Suprapubic skin (tissue), 4 donors: ENCODE results near the gene ENTREP1. TPM values are rescaled to one million over a fixed set of nuclear protein-coding genes. Genes with fewer than 3 reads are reported as not detected.
A peak's percentile ranks its signal among the peaks of the same experiment; 100 is the strongest.

Experiments used
- DNase-seq, 2 donors: peaks; one replicate each; pipeline ENCODE4 v3.0.0-alpha.2; 2019; ENCODE audit warnings: low spot score in 2 of 2
- H3K27ac ChIP-seq: fragments of 200-600 bp; sonication (generic); one replicate; pipeline ENCODE4 v1.5.1; 2019
- H3K27me3 ChIP-seq: fragments of 200-600 bp; sonication (generic); one replicate; pipeline ENCODE4 v1.5.1; 2019
- H3K36me3 ChIP-seq: fragments of 200-600 bp; sonication (generic); one replicate; pipeline ENCODE4 v1.5.1; 2019
- H3K4me1 ChIP-seq: fragments of 200-600 bp; sonication (generic); one replicate; pipeline ENCODE4 v1.5.1; 2019
- H3K4me3 ChIP-seq: fragments of 200-600 bp; sonication (generic); one replicate; pipeline ENCODE4 v1.5.1; 2019; ENCODE audit warnings: mild to moderate bottlenecking
- H3K9me3 ChIP-seq: fragments of 200-600 bp; sonication (generic); one replicate; pipeline ENCODE4 v1.5.1; 2019
- EP300 ChIP-seq: sonication (generic); formaldehyde crosslinking; IDR thresholded peaks from one replicate; pipeline ENCODE4 v1.6.1; 2017; ENCODE audit warnings: antibody characterized with exemption
- POLR2A ChIP-seq, 2 donors: fragments of 450-650 bp; IDR thresholded peaks; one replicate each; pipeline ENCODE4 v1.6.1; 2017; ENCODE audit warnings: antibody characterized with exemption in 2 of 2, mild to moderate bottlenecking in 2 of 2, moderate library complexity in 2 of 2
- POLR2AphosphoS5 ChIP-seq, 3 donors: sonication (generic); formaldehyde crosslinking; IDR thresholded peaks; one replicate each; pipeline ENCODE4 v1.6.1; 2017; ENCODE audit warnings: antibody characterized with exemption in 3 of 3
- WGBS: methylation state at CpG from one replicate; pipeline ENCODE4 v1.1.5; 2018; 5-methylcytosine and 5-hydroxymethylcytosine counted together
- total RNA-seq, 4 donors: library from RNA; depleted of rRNA; stranded (reverse); fragments of >200 nt; gene quantifications; one replicate each; pipeline ENCODE4 v1.1.0, GENCODE V29; 2016
- TF ChIP-seq, protein P1 (sequence below), 2 donors: fragments of 200-600 bp in 1 of 2; fragments of 450-650 bp in 1 of 2; sonication (generic) in 1 of 2; IDR thresholded peaks; one replicate each; pipeline ENCODE4 v1.5.1; 2016 to 2019; ENCODE audit warnings: antibody characterized with exemption in 2 of 2, mild to moderate bottlenecking in 1 of 2, moderate library complexity in 1 of 2

Gene ENTREP1
- total RNA-seq, 4 donors from 2014 or later: 8.6 to 49.2 (median 17.8) TPM

GRCh38 chr9:69429281-69429680 is 104.3 kb downstream of the ENTREP1 start:
- no peaks in the 10 kb centered on the region for H3K9me3 ChIP-seq
- peaks cover 3% of the 10 kb centered on the region for H3K36me3 ChIP-seq
- DNase-seq: peak in 1 of 2 donors; percentile 64
- no peaks in the 10 kb centered on the region for H3K4me1 ChIP-seq
- H3K4me3 ChIP-seq: no peak overlapping the region
- 77% methylated on average over 6 of the region's 6 CpGs for WGBS
- H3K27me3 ChIP-seq: no peaks in the 10 kb centered on the region
- no peak overlapping the region for H3K27ac ChIP-seq
- TF ChIP-seq EP300: no peak
- TF ChIP-seq POLR2AphosphoS5 (IDR thresholded peaks at IDR 0.05): no peak
- TF ChIP-seq, protein P1, sequence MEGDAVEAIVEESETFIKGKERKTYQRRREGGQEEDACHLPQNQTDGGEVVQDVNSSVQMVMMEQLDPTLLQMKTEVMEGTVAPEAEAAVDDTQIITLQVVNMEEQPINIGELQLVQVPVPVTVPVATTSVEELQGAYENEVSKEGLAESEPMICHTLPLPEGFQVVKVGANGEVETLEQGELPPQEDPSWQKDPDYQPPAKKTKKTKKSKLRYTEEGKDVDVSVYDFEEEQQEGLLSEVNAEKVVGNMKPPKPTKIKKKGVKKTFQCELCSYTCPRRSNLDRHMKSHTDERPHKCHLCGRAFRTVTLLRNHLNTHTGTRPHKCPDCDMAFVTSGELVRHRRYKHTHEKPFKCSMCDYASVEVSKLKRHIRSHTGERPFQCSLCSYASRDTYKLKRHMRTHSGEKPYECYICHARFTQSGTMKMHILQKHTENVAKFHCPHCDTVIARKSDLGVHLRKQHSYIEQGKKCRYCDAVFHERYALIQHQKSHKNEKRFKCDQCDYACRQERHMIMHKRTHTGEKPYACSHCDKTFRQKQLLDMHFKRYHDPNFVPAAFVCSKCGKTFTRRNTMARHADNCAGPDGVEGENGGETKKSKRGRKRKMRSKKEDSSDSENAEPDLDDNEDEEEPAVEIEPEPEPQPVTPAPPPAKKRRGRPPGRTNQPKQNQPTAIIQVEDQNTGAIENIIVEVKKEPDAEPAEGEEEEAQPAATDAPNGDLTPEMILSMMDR (IDR thresholded peaks at IDR 0.05): no peak
- TF ChIP-seq POLR2A (IDR thresholded peaks at IDR 0.05): no peak

GRCh38 chr9:69430206-69430605 is 105.2 kb downstream of the ENTREP1 start:
- H3K36me3 ChIP-seq: peaks cover 3% of the 10 kb centered on the region

DNA sequence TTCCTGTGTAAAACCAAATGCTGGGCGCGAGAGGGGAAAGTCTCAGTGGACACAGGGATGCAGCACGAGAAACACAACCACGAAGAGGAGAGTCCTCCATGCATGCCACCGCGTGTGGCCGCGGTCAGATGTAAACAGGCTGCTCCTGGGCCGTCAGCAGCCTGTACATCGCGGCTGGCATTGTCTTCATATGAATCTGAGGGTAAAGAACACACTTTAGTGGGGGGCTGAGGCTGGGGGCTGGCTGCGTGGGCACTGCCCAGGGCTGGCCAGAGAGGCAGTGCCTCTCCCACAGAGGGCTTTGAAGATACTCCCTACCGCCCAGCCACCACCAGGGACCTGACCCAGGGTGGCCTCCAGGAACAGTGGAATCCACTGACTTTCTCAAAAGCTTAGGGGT is 106.2 kb downstream of the ENTREP1 start:
- peaks cover 3% of the 10 kb centered on the region for H3K36me3 ChIP-seq
- H3K4me3 ChIP-seq: no peak overlapping the region
- TF ChIP-seq EP300: no peak
- TF ChIP-seq POLR2AphosphoS5 (IDR thresholded peaks at IDR 0.05): no peak
- TF ChIP-seq, protein P1 (IDR thresholded peaks at IDR 0.05): no peak
- no peak for TF ChIP-seq POLR2A (IDR thresholded peaks at IDR 0.05)
- H3K27ac ChIP-seq: no peak overlapping the region
- no peaks in the 10 kb centered on the region for H3K9me3 ChIP-seq
- no peaks in the 10 kb centered on the region for H3K4me1 ChIP-seq
- H3K27me3 ChIP-seq: no peaks in the 10 kb centered on the region
- 89% methylated on average over 12 of the region's 13 CpGs for WGBS
- peak; percentile 26 to 37 for DNase-seq

More at GRCh38 chr9:69430206-69430605, 105.2 kb downstream of the ENTREP1 start:
- H3K4me3 ChIP-seq: no peak overlapping the region
- H3K4me1 ChIP-seq: no peaks in the 10 kb centered on the region
- no peaks in the 10 kb centered on the region for H3K27me3 ChIP-seq
- peak in 1 of 2 donors; percentile 58 for DNase-seq
- no peak overlapping the region for H3K27ac ChIP-seq
- no peaks in the 10 kb centered on the region for H3K9me3 ChIP-seq
- TF ChIP-seq EP300 (no peak), POLR2A (IDR thresholded peaks at IDR 0.05) (no peak), POLR2AphosphoS5 (IDR thresholded peaks at IDR 0.05) (no peak)
- TF ChIP-seq, protein P1 (IDR thresholded peaks at IDR 0.05): no peak
- 81% methylated on average over 4 of the region's 4 CpGs for WGBS

DNA sequence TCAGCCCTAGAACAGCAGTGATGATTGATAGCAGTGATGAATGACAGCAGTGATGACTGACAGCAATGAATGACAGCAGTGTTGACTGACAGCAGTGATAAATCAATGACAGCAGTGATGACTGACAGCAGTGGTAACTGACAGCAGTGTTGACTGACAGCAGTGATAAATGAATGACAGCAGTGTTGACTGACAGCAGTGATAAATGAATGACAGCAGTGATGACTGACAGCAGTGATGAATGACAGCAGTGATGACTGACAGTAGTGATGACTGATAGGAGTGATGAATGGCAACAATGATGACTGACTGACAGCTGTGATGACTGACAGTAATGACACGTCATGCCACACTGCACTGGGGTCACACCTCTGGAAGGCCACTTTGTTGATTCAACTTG is 106.8 kb downstream of the ENTREP1 start:
- TF ChIP-seq POLR2AphosphoS5 (IDR thresholded peaks at IDR 0.05): no peak
- TF ChIP-seq POLR2A (IDR thresholded peaks at IDR 0.05): no peak
- no peak for TF ChIP-seq EP300
- TF ChIP-seq, protein P1 (IDR thresholded peaks at IDR 0.05): no peak

DNA sequence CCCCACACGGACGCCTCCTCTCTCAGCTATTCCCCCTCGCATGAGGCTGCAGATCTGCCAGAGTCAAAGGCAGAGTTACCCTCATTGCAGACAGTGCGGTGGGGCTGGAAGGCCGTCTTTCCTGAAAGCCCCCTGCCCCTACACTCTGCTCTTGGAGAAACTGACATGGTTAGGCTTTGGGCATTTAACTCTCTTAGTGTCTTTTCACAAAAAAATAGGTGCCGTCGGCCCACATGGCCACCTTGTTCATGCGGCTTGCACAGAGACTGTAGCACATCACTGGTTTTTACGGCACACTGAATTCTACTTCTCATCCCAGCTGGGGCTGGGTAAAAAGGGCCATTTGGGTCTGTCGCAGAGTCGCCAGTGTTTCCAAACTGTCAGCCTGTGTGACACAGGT is 107.6 kb downstream of the ENTREP1 start:
- H3K27ac ChIP-seq: no peak overlapping the region
- H3K4me1 ChIP-seq: no peaks in the 10 kb centered on the region
- peaks cover 3% of the 10 kb centered on the region for H3K36me3 ChIP-seq
- no peak overlapping the region for H3K4me3 ChIP-seq
- TF ChIP-seq EP300: no peak
- TF ChIP-seq POLR2A (IDR thresholded peaks at IDR 0.05): no peak
- no peak for TF ChIP-seq POLR2AphosphoS5 (IDR thresholded peaks at IDR 0.05)
- TF ChIP-seq, protein P1 (IDR thresholded peaks at IDR 0.05): no peak
- no peaks in the 10 kb centered on the region for H3K27me3 ChIP-seq
- WGBS: 97% methylated on average over 11 of the region's 11 CpGs
- H3K9me3 ChIP-seq: no peaks in the 10 kb centered on the region
- peak in 1 of 2 donors; percentile 20 for DNase-seq

More for the DNA sequence above, 106.8 kb downstream of the ENTREP1 start:
- WGBS: 85% methylated on average over 1 of the region's 1 CpG
- Histone ChIP-seq H3K4me3 (no peak overlapping the region), H3K27me3 (no peaks in the 10 kb centered on the region), H3K27ac (no peak overlapping the region), H3K4me1 (no peaks in the 10 kb centered on the region), H3K36me3 (peaks cover 3% of the 10 kb centered on the region), H3K9me3 (no peaks in the 10 kb centered on the region)
- DNase-seq: peak in 1 of 2 donors; percentile 38
